Inferior parietal cortex (tissue), 1 donor: ENCODE measurements around the gene ITGA11.

Experiments used
- DNase-seq: peaks from one replicate; pipeline ENCODE4 v3.0.0-alpha.2; 2016; ENCODE audit errors: extremely low spot score

ITGA11 gene

GRCh38 chr15:68352401-68353062 is 79.4 kb downstream of the ITGA11 start:
- DNase-seq = no peak

GRCh38 chr15:68349151-68349550 is 82.8 kb downstream of the ITGA11 start:
- DNase-seq = no peak

- DNase-seq = no peak
Measured at GRCh38 chr15:68348606-68349005, 83.4 kb downstream of the ITGA11 start.

GRCh38 chr15:68348081-68348480 is 83.9 kb downstream of the ITGA11 start:
- no peak for DNase-seq

- no peak for DNase-seq
Measured at GRCh38 chr15:68347392-68347791, 84.6 kb downstream of the ITGA11 start.

- no peak for DNase-seq
Measured at GRCh38 chr15:68346979-68347378, 85.0 kb downstream of the ITGA11 start.

- no peak for DNase-seq
Measured at GRCh38 chr15:68345481-68345880, 86.5 kb downstream of the ITGA11 start.

GRCh38 chr15:68344600-68344999 is 87.4 kb downstream of the ITGA11 start:
- no peak for DNase-seq

GRCh38 chr15:68343579-68344225 is 88.3 kb downstream of the ITGA11 start:
- DNase-seq = no peak

GRCh38 chr15:68341760-68342725 is 89.9 kb downstream of the ITGA11 start:
- DNase-seq = no peak

- no peak for DNase-seq
Measured at GRCh38 chr15:68340726-68341671, 91.0 kb downstream of the ITGA11 start.

- DNase-seq = no peak
Measured at GRCh38 chr15:68339481-68339880, 92.5 kb downstream of the ITGA11 start.

GRCh38 chr15:68337826-68338225 is 94.1 kb downstream of the ITGA11 start:
- no peak for DNase-seq

GRCh38 chr15:68336516-68336915 is 95.4 kb downstream of the ITGA11 start:
- no peak for DNase-seq

GRCh38 chr15:68335655-68336054 is 96.3 kb downstream of the ITGA11 start:
- no peak for DNase-seq

- DNase-seq = no peak
Measured at GRCh38 chr15:68335251-68335650, 96.7 kb downstream of the ITGA11 start.

- no peak for DNase-seq
Measured at GRCh38 chr15:68334661-68335124, 97.3 kb downstream of the ITGA11 start.

GRCh38 chr15:68333775-68334470 is 98.0 kb downstream of the ITGA11 start:
- no peak for DNase-seq

- no peak for DNase-seq
Measured at GRCh38 chr15:68332266-68332665, 99.7 kb downstream of the ITGA11 start.

GRCh38 chr15:68330901-68331300 is 101.1 kb downstream of the ITGA11 start:
- DNase-seq = no peak

GRCh38 chr15:68330416-68330815 is 101.5 kb downstream of the ITGA11 start:
- DNase-seq = no peak
